GM12801 (cell line): ENCODE data around the gene MKLN1.

Source experiments
- CTCF ChIP-seq: IDR thresholded peaks from one replicate; pipeline ENCODE4 v1.5.1; 2011; ENCODE audit warnings: control low read depth; ENCODE audit not compliant: insufficient read length; ENCODE audit errors: extremely low read depth

The MKLN1 gene

GRCh38 chr7:131371411-131371810 is 43.7 kb downstream of the MKLN1 start:
- no peak for TF ChIP-seq CTCF

- TF ChIP-seq CTCF: no peak
These were observed 44.9 kb downstream of the MKLN1 start for GRCh38 chr7:131372554-131372953.

GRCh38 chr7:131374821-131375220 is 47.1 kb downstream of the MKLN1 start:
- no peak for TF ChIP-seq CTCF

GRCh38 chr7:131381069-131381838 is 53.6 kb downstream of the MKLN1 start:
- TF ChIP-seq CTCF: no peak

GRCh38 chr7:131383417-131384285 is 56.0 kb downstream of the MKLN1 start:
- no peak for TF ChIP-seq CTCF

- TF ChIP-seq CTCF: no peak
These were observed 56.6 kb downstream of the MKLN1 start for GRCh38 chr7:131384286-131384635.

GRCh38 chr7:131385039-131385605 is 57.4 kb downstream of the MKLN1 start:
- no peak for TF ChIP-seq CTCF
